IPS-18a (cell line): ENCODE data around the gene PNPO.
A peak's percentile ranks its signal among the peaks of the same experiment; 100 is the strongest.

Source experiments
- H3K27ac ChIP-seq: one replicate; pipeline ENCODE4 v1.5.1; 2013; ENCODE audit warnings: low read length
- H3K27me3 ChIP-seq: one replicate; pipeline ENCODE4 v1.6.1; 2013; ENCODE audit warnings: mild to moderate bottlenecking, low read length; ENCODE audit not compliant: control insufficient read depth, insufficient read depth
- H3K36me3 ChIP-seq: one replicate; pipeline ENCODE4 v1.6.1; 2013; ENCODE audit warnings: low read depth, low read length; ENCODE audit not compliant: control insufficient read depth
- H3K4me1 ChIP-seq: one replicate; pipeline ENCODE4 v1.6.1; 2013; ENCODE audit warnings: low read depth, low read length; ENCODE audit not compliant: control insufficient read depth
- H3K4me3 ChIP-seq: one replicate; pipeline ENCODE4 v1.5.1; 2013; ENCODE audit warnings: low read length
- H3K9ac ChIP-seq: one replicate; pipeline ENCODE4 v1.6.1; 2013; ENCODE audit warnings: mild to moderate bottlenecking, low read length, moderate library complexity
- H3K9me3 ChIP-seq: one replicate; pipeline ENCODE4 v1.6.1; 2013; ENCODE audit warnings: low read depth, low read length; ENCODE audit not compliant: control insufficient read depth

Gene PNPO

DNA sequence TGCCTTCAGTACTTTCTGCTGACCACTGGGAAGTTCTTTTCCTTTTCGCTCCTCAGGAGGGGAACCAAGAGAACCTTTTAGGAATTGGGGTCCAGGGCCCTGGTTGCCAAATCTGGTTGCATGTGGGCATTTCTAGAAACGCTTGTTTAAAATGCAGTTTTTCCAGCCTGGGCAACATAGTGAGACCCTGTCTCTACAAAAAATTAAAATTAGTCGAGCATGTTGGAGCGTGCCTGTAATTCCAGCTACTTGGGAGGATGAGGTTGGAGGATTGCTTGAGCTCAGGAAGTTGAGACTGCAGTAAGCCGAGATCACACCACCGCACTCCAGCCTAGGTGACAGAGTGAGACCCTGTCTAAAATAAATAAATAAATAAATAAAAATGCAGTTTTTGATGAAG, 1.2 kb downstream of the PNPO start:
- H3K9me3 ChIP-seq = no peaks in the 10 kb centered on the region
- no peaks in the 10 kb centered on the region for H3K36me3 ChIP-seq
- no peak overlapping the region for H3K9ac ChIP-seq
- no peak overlapping the region for H3K27ac ChIP-seq
- H3K27me3 ChIP-seq = peaks cover 19% of the 10 kb centered on the region
- no peaks in the 10 kb centered on the region for H3K4me1 ChIP-seq
- peak overlapping the region; percentile 50 for H3K4me3 ChIP-seq

DNA sequence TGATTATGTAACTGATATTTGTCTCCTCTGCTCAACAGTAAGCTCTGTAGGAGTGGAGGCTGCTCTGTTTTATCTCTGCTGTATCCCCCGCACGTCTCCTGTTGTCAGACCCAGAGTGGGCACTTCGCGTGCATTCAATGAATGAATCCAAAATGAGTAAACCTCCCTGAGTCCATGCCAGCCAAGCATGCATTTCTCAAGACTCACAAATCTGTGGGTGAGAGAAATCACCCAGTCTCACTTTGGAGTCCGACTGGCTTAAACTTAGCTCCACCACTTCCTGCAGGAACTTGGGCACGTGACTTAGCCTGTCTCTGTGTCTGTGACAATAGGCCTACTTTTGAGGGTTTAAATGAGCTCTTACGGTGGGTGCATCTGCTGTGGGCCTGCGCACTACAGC, 3.7 kb downstream of the PNPO start:
- Histone ChIP-seq H3K4me1 (peaks cover 8% of the 10 kb centered on the region), H3K9me3 (no peaks in the 10 kb centered on the region), H3K4me3 (no peak overlapping the region), H3K9ac (no peak overlapping the region), H3K27ac (no peak overlapping the region), H3K27me3 (peaks cover 17% of the 10 kb centered on the region), H3K36me3 (no peaks in the 10 kb centered on the region)

DNA sequence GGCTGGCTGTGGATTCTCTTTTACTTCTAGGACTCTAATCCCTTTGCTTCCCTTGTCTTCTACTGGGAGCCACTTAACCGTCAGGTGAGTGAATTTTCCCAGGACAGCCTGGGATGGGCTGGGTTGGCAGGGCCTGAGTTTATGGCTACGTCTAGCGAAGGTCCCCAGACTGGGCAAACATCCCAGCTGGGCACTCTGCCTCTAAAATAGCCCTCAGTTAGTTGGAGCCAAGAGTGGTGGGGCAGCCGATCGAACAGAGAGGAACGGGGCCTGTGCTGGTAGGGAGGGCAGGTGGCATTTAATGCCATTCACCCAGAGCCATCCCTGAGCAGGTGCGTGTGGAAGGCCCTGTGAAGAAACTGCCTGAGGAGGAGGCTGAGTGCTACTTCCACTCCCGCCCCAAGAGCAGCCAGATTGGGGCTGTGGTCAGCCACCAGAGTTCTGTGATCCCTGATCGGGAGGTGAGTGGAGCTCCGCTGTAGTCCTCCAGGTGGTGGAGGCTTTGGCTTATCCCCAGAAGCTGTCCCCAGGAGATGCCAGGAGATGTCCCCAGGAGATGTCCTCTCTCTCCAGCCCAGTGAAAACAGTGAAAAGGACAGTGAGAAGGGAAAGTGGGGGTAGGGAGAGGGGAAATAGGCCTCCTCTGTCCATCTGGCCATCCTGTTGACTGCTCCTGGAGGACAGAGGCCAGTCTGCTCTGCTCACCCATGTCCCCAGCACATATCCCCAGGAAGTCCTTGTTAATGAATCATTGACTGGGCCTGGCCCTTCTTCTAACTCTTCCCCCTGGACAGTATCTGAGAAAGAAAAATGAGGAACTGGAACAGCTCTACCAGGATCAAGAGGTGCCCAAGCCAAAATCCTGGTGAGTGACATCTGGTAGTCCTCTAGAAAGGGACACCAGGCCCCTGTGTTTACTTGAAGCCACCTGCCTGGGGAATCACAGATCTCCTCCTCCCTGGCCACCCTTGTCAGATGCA, 4.4 kb downstream of the PNPO start:
- H3K4me1 ChIP-seq = peaks cover 8% of the 10 kb centered on the region
- no peak overlapping the region for H3K9ac ChIP-seq
- H3K4me3 ChIP-seq = no peak overlapping the region
- H3K27me3 ChIP-seq = peaks cover 9% of the 10 kb centered on the region
- H3K36me3 ChIP-seq = no peaks in the 10 kb centered on the region
- H3K9me3 ChIP-seq = no peaks in the 10 kb centered on the region
- H3K27ac ChIP-seq = no peak overlapping the region

DNA sequence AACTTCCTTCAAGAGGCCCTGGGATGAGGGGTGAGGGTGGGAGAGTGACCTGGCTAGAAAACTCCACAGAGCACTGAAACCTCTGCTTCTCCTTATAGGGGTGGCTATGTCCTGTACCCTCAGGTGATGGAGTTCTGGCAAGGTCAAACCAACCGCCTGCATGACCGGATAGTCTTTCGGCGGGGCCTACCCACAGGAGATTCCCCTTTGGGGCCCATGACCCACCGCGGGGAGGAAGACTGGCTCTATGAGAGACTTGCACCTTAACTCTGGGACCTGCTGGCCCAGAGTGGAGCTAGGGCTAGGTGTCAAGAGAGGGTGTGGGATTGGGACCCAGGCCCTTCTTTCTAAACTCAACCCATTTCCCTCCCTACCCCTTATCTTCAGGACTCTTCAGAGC, 5.1 kb downstream of the PNPO start:
- Histone ChIP-seq H3K4me1 (peaks cover 8% of the 10 kb centered on the region), H3K27ac (no peak overlapping the region)

DNA sequence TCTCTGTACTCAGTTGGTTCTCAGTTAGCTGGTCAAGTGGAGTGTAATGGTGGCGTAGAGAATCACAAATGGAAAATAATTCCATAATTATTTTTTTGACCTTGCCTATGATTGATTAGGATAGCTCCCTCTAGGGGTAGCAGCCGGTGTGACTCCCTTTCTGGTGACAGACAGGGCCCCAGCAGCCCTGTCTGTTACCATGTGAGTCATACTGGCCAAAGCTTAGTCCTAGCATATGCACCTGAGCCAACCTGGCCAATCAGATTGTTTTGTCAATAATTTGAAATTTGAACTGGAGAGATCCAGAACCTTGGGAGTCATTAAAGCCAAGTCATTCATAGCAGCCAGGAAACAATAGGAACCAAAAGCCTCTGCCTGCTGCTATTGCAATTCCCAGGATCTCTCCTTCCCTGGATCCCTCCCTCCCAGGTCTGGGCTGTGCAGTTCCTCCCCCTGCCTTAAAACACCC, 5.6 kb downstream of the PNPO start:
- H3K4me1 ChIP-seq = peaks cover 8% of the 10 kb centered on the region
- H3K4me3 ChIP-seq = no peak overlapping the region
- peaks cover 4% of the 10 kb centered on the region for H3K27me3 ChIP-seq
- H3K9me3 ChIP-seq = no peaks in the 10 kb centered on the region
- no peaks in the 10 kb centered on the region for H3K36me3 ChIP-seq
- H3K9ac ChIP-seq = no peak overlapping the region
- no peak overlapping the region for H3K27ac ChIP-seq

More for the DNA sequence above, 5.1 kb downstream of the PNPO start:
- Histone ChIP-seq H3K9ac (no peak overlapping the region), H3K27me3 (peaks cover 5% of the 10 kb centered on the region), H3K4me3 (no peak overlapping the region), H3K9me3 (no peaks in the 10 kb centered on the region), H3K36me3 (no peaks in the 10 kb centered on the region)

DNA sequence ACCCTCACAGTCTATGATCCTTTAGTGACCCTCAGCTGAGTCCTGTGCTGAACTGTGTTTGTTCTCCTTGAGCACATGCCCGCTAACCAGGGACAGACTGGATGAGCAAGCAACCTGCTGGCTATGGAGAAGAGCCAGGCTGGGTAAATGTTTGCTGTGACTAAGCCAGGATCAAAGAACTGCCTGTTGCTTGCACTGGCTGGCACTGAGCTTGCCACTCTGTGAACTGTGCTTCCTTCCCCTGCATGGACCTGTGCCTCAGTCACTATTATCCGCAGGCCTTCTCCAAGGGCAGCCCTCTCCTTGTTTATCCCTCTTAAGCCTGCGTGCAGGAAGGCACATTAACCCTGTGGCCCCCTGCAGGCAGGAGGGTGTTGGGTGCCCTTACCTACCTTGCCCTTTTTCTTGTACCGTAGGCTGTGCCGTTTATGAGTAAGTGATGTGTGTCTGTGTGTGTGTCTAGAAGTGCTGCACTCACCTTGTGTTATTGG, 7.4 kb downstream of the PNPO start:
- H3K9ac ChIP-seq = no peak overlapping the region
- H3K27me3 ChIP-seq = no peaks in the 10 kb centered on the region
- no peaks in the 10 kb centered on the region for H3K36me3 ChIP-seq
- H3K9me3 ChIP-seq = no peaks in the 10 kb centered on the region
- H3K4me3 ChIP-seq = no peak overlapping the region
- no peak overlapping the region for H3K27ac ChIP-seq
- H3K4me1 ChIP-seq = peaks cover 8% of the 10 kb centered on the region

DNA sequence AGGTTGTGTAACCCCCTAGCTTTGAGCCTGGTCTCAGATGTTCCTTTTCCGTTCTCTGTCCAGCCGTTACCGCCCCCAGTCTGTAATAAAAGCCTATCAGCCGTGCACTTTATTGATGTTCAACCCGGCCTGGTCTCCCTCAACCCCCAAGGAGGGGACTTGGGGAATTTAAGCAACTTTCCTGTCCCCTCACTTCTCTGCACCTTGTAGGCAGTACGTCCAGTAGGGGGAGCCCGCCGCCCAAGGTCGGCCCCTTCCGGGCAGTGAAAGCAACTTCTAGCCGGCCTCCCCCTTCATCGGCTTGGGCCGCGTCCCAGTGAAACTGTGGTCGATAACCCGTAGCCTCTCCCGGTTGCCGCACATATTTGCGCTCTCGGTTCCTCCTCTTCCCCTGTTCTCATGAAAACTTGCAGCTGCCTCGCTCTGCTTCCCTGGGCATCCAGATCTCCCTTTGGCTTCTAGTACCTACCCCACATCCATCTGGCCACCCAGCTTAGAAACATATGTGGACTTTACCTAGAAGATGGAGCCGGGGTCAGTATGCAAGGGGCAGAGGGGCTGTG, 7.9 kb downstream of the PNPO start:
- Histone ChIP-seq H3K4me3 (peak overlapping the region; percentile 49), H3K27ac (no peak overlapping the region), H3K36me3 (no peaks in the 10 kb centered on the region), H3K4me1 (peaks cover 8% of the 10 kb centered on the region), H3K27me3 (no peaks in the 10 kb centered on the region), H3K9me3 (no peaks in the 10 kb centered on the region), H3K9ac (peak overlapping the region; percentile 12)

DNA sequence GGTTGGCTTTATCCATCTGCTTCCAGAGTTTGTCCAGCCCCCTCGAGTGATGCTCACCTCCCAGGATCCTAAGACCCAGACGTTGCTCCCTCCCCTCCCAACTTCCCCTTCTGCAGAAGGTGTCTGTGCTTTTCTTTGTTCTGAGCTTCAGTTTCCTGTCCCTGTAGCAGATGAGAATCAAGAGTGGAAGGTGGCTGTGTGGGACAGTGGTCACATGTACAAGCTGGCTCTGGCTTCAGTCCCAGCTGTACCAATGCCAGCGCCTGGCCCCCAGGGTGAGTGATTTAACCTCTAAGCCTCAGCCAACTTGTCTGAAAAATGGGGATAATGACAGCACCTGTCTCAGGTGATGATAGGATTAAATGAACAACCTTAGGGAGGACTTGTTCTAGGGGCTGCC, 8.6 kb downstream of the PNPO start:
- H3K9me3 ChIP-seq = no peaks in the 10 kb centered on the region
- no peaks in the 10 kb centered on the region for H3K27me3 ChIP-seq
- H3K9ac ChIP-seq = no peak overlapping the region
- peaks cover 8% of the 10 kb centered on the region for H3K4me1 ChIP-seq
- peak overlapping the region; percentile 49 for H3K4me3 ChIP-seq
- no peak overlapping the region for H3K27ac ChIP-seq
- H3K36me3 ChIP-seq = no peaks in the 10 kb centered on the region

DNA sequence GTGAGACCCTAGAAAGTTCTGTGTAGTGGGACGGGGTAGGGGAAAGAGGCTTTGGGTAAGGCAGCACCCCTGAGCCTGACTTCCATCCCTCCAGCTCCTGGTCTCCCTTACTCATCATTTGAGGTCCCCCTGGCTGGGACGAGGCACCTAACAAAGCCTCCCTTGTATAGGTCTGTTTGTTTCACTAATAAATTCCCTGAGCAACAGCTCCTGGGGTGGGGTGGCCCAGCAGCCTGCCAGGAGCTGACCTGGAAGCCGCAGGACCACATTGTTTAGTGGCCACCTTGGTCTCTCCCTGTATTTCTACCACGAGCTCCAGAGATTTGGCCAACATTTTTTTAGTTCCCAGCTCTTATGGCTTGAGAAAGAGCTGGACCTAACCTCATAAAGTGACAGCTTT, 9.1 kb downstream of the PNPO start:
- Histone ChIP-seq H3K9ac (no peak overlapping the region), H3K27me3 (no peaks in the 10 kb centered on the region), H3K36me3 (no peaks in the 10 kb centered on the region), H3K9me3 (no peaks in the 10 kb centered on the region), H3K4me1 (peaks cover 8% of the 10 kb centered on the region), H3K4me3 (no peak overlapping the region), H3K27ac (no peak overlapping the region)

DNA sequence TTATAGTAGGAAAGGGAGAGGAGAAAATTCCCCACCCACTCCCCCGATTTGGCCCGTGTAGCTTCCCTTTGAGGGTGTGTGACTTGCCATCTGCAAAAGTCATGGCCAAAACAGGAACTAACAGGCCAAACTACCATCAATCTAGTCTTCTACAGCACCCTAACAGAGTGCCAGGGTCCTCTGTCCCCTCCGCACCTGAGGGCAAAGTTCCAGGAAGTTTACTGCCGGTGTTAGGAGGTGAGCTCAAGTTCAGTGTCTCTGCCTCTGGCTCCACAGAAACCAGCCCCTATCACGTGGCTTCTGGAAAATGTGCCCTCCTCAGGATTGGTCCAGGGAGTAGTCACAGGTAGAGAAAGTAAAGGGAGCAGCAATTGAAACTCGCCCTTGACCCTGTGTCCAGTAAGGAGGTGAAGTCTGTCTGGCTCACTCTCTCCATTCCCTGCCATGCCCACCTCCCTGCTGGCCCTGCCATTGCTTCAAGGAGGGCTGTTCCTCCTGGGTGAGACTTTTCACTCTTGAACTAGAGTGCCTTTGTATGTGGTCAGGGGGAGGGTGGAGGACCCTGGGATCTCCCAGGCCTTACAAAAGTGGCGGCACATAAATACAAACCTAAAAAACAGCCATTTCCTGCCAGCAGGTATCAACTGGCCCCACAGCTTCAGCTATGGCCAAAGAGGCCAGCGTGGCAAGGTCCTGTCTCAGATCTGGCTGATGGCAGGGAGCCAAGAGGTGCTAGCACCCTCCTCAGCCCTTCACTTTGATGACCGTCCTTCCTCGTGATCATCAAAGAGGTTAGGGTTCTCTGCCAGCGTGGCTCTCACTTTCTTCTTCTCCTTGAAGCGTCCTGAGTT, 11.0 kb downstream of the PNPO start:
- Histone ChIP-seq H3K9me3 (no peaks in the 10 kb centered on the region), H3K27ac (no peak overlapping the region), H3K4me3 (no peak overlapping the region), H3K27me3 (no peaks in the 10 kb centered on the region), H3K36me3 (no peaks in the 10 kb centered on the region), H3K4me1 (peaks cover 14% of the 10 kb centered on the region), H3K9ac (no peak overlapping the region)

DNA sequence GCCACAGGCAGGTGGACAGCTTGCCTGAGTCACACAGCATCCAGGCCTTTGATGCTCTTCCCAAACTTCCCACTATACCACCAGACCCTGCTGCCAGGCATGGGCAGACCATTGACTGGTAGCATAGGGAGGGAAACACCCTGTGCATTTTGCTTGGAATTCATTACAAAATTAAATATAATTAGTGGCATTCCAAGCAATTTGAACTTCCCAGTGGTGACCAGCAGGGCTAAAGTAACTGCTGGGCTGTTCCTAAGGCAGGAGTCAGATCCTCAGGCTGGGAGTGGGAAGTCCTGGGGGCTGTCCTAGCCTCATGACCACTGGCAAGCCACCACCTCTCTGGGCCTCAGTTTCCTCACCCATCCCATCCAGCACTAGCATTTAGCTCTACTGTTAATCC, 12.5 kb downstream of the PNPO start:
- H3K9me3 ChIP-seq = no peaks in the 10 kb centered on the region
- H3K27ac ChIP-seq = no peak overlapping the region
- H3K9ac ChIP-seq = no peak overlapping the region
- H3K27me3 ChIP-seq = no peaks in the 10 kb centered on the region
- no peaks in the 10 kb centered on the region for H3K36me3 ChIP-seq
- no peak overlapping the region for H3K4me3 ChIP-seq
- H3K4me1 ChIP-seq = peaks cover 22% of the 10 kb centered on the region
